Cortex of kidney (tissue), 1 donor: ENCODE measurements around the gene DNAJC21.
"Not testable (repeated sequence)": the region's sequence is repeated elsewhere in the genome, so short reads cannot be mapped to it uniquely, and the experiment has no call there.

Source experiments
- DNase-seq: peaks from one replicate; lab custom pipeline; 2025; lab: John Stamatoyannopoulos, UW

DNAJC21 gene

GRCh38 chr5:34929134-34929719 is at the start of gene DNAJC21:
Gene DNAJC21, plus strand, starts transcription at chr5:34929559. Its CDS starts 261 bp downstream, at chr5:34929820.
- DNase-seq = peak; percentile 63

GRCh38 chr5:34881246-34881645 is 48.1 kb upstream of the DNAJC21 start:
- no peak for DNase-seq

GRCh38 chr5:34886392-34887119 is 42.8 kb upstream of the DNAJC21 start:
- DNase-seq = no peak

- DNase-seq = no peak
Measured at GRCh38 chr5:34889394-34889793, 40.0 kb upstream of the DNAJC21 start.

GRCh38 chr5:34891981-34892380 is 37.4 kb upstream of the DNAJC21 start:
- no peak for DNase-seq

- DNase-seq = no peak
Measured at GRCh38 chr5:34892414-34892813, 36.9 kb upstream of the DNAJC21 start.

GRCh38 chr5:34894716-34895115 is 34.6 kb upstream of the DNAJC21 start:
- DNase-seq = no peak

- DNase-seq = no peak
Measured at GRCh38 chr5:34895641-34896419, 33.5 kb upstream of the DNAJC21 start.

- DNase-seq = no peak
Measured at GRCh38 chr5:34897646-34898045, 31.7 kb upstream of the DNAJC21 start.

GRCh38 chr5:34898258-34898895 is 31.0 kb upstream of the DNAJC21 start:
- DNase-seq = no peak

GRCh38 chr5:34899066-34899465 is 30.3 kb upstream of the DNAJC21 start:
- DNase-seq = no peak

- DNase-seq = no peak
Measured at GRCh38 chr5:34900652-34901051, 28.7 kb upstream of the DNAJC21 start.

GRCh38 chr5:34903260-34903659 is 26.1 kb upstream of the DNAJC21 start:
- DNase-seq = no peak

GRCh38 chr5:34905564-34905963 is 23.8 kb upstream of the DNAJC21 start:
- DNase-seq = no peak

- DNase-seq = no peak
Measured at GRCh38 chr5:34913072-34913471, 16.3 kb upstream of the DNAJC21 start.

- DNase-seq = no peak
Measured at GRCh38 chr5:34914671-34915138, 14.7 kb upstream of the DNAJC21 start.

GRCh38 chr5:34915139-34915855 is 14.1 kb upstream of the DNAJC21 start, which contains the start of the genes BRIX1 and RAD1:
Gene BRIX1, plus strand, starts transcription at chr5:34915711. Its CDS starts 28 bp downstream, at chr5:34915739.
Gene RAD1, minus strand, starts transcription at chr5:34915504. Its CDS starts 612 bp downstream, at chr5:34914892.
- DNase-seq = peak; percentile 97

GRCh38 chr5:34915856-34916192 is 13.5 kb upstream of the DNAJC21 start:
- no peak for DNase-seq

- DNase-seq = no peak
Measured at GRCh38 chr5:34916518-34916917, 12.8 kb upstream of the DNAJC21 start.

GRCh38 chr5:34918025-34918424 is 11.3 kb upstream of the DNAJC21 start:
- no peak for DNase-seq

- DNase-seq = no peak
Measured at GRCh38 chr5:34919077-34919476, 10.3 kb upstream of the DNAJC21 start.

GRCh38 chr5:34923256-34923655 is 6.1 kb upstream of the DNAJC21 start:
- DNase-seq = not testable (repeated sequence)
